PC-9 (cell line): ENCODE results near the gene SEMA3E.

Experiments
- CTCF ChIP-seq: fragments of 200-600 bp; sonication (generic); conservative IDR thresholded peaks from 2 replicates; pipeline ENCODE4 v1.6.1; 2017; ENCODE audit warnings: mixed run types, antibody characterized with exemption, mild to moderate bottlenecking, moderate library complexity
- EZH2 ChIP-seq: fragments of 200-600 bp; sonication (generic); IDR thresholded peaks from 2 replicates; pipeline ENCODE4 v1.8.0; 2017; ENCODE audit warnings: antibody characterized with exemption, low read depth

DNA sequence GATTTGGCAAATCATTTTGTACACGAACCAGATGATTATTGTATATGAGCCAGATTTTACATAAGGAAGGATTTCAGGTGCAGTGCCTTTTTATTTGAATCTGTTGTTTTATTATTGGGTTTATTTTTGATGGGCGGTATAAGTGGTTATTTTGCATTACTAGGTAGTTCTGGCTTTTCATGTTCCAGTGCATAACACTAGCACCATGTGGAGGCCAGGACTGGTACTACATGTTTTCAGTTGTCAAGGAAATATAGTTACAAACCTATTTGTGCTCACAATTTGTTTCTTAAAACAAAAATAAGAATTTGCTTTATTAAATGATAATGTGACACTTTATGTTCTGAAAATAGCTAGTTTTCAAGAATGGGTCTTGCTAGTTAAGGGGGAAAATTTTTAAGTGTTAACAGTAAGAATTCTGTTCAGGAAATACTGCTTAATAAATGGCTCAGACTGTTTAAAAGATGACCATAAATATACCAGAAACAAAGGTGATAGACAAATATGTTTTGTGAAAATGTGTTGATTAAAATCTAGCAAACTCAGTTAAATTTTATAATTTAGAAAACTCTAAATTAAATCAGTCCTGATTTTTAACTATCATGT lies 7.1 kb upstream of the SEMA3E start:
- TF ChIP-seq CTCF (peak; percentile 89), EZH2 (no peak)
